Hypothalamus (tissue), 51 donors: ENCODE measurements around the gene GNAI3.
A peak's percentile ranks its signal among the peaks of the same experiment; 100 is the strongest.

ENCODE experiments used
- DNase-seq, 51 donors: peaks; one replicate each; lab custom pipeline; 2025; lab: John Stamatoyannopoulos, UW

The GNAI3 gene

DNA sequence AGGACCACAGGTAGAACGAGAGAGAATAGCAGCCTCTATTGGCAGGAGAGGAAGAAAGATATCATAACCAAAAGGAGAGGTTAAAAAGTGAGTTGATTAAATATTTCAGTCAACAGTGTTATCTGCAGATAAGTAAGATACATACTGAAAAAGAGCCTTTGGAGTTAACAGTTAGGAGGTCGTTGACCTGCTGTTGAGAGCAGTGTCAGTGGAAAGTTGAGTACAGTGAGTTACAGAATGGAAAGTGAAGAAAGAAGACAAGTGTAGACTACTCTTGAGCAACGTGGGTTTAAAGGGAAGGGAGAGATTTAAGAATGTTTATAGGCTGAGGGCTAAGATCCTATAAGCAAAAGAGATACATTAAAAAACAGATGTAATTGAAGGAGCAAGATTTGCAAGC, 40.8 kb downstream of the GNAI3 start:
- no peak for DNase-seq

DNA sequence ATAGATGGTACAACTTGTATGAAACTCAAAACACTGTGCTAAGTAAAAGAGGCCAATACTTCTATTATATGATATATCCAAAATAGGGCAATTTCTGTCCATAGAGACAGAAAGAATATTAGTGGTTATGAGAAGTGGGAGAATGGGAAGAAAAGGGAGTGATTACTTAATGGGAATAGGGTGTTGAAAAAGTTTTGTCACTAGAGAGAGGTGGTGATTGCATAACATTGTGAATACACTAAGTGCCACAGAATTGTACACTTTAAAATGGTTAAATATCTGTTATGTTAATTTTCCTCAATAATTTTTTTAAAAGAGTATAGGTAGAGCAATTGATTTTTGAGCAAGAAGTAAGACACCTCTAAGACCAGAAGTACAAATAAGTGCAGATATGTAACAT, 41.3 kb downstream of the GNAI3 start:
- no peak for DNase-seq

DNA sequence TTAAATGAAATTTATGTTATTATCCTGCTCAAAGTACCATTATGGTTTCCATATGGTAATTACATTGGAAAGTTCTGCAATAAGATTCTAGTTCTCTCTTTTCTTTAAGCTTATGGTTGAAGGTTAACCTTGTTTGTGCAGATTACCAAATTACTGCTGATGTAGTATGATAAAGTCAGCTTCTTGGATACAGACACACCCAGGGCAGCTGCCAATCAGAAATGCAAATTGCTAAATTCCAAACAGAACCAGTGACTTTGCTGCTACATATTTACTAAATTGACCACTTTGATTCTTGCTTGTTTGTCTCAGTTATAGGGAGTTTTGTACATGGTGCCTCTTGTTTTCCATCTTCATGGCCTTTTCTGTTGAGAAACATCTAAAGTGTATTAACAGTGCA, 44.5 kb downstream of the GNAI3 start:
- DNase-seq = no peak

DNA sequence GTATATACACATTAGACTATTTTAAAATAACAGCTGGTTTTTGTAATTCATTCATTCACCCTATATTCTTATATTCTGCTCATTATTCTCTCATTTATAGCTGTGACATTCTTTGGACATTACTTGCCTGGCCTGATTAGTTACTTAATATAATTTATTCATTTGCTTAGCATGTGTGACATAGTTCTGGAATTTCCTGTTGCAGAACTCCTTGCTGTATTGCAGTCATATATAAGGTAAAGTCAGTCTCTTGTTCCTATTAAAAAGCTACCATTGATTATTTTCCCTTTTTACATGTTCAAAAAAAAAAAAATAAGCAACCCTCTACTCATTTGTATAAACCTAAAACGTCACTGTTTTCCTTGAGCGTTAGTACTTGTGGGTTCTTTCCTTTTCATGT, 47.1 kb downstream of the GNAI3 start:
- no peak for DNase-seq

DNA sequence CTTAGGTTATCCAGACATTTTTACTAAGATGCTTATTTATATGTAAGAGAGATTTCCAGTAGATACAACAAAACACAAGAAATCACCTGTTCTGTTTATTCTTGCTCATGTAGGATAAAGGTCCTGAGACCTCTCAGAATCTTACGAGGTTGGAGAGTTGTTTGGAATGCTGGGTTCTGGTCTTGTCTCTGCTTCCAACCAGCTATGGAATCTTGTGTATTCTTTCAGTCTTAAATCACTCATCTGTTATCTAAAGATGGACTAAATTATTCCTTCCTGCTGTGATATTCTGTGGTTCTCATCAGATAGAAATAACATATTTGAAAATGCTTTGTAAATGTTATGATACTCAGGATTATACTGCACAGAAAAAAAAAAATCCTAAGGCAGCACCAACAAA, 49.7 kb downstream of the GNAI3 start:
- no peak for DNase-seq

DNA sequence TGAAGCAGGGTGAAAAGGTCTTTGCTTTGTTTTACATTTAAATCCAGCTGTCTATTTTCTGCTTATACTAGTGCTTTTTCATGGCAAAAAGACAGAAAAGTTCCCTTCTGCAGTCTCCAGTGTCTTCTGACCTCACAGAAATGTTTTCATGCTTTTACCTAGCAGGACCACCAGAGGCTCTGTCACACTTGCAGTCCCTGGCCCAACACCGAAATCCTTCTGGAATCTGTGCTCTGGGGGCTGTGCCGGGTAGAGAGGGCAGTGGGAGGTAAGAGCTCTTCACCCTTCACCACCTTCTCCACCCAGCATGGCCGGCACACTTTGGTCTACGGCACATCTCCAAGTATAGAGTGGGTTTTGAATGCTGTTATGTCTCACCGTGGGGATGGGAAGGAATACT, 50.2 kb downstream of the GNAI3 start:
- no peak for DNase-seq

DNA sequence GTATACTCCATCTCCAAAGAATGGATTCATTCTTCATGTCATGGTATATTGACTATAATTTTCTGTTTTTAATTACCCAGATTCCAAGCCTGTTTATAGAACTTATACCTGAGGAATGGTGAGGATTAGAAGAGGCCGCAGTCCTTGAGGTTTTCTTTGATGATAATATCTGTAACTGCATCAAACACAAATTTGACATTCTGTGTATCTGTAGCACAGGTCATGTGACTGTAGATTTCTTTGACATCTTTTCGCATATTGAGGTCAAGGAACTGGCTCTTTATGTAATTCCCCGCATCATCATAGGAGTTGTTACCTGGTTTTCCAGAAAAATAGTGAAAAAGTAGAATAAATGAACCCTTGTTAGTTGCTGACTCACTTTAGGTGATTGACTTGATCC, 54.8 kb downstream of the GNAI3 start:
- no peak for DNase-seq

- no peak for DNase-seq
Measured at GRCh38 chr1:109605381-109605780, 57.0 kb downstream of the GNAI3 start.

- DNase-seq = no peak
Measured at GRCh38 chr1:109609881-109610280, 61.5 kb downstream of the GNAI3 start.

DNA sequence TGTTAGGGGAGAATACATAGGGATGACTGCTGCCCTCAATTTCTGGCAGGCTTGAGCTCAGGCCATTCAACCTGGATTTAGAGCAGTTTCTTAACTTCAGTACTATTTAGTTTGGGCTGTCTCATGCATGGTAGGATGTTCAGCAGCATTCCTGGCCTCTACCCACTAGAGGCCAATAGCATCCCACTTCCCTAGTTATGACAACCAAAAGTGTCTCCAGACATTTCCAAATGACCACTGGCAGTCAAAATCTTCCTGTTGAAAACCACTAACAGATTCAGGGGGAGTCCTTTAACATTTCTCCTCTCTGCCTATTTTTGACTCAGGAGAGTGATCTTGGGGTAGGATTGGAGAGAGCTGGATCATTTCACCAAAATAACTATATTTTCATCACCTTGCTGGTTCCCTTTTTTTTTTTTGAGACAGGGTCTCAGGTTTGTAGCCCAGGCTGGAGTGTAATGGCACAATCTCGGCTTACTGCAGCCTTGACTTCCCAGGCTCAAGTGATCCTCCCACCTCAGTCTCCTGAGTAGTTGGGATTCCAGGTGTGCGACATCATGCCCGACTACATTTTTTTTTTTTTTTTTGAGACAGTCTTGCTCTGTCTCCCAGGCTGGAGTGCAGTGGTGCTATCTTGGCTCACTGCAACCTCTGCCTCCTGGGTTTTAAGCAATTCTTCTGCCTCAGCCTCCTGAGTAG, 62.3 kb downstream of the GNAI3 start:
- no peak for DNase-seq

GRCh38 chr1:109611308-109611990, 63.0 kb downstream of the GNAI3 start:
- DNase-seq = no peak

- no peak for DNase-seq
Measured at GRCh38 chr1:109613361-109614147, 65.1 kb downstream of the GNAI3 start.

DNA sequence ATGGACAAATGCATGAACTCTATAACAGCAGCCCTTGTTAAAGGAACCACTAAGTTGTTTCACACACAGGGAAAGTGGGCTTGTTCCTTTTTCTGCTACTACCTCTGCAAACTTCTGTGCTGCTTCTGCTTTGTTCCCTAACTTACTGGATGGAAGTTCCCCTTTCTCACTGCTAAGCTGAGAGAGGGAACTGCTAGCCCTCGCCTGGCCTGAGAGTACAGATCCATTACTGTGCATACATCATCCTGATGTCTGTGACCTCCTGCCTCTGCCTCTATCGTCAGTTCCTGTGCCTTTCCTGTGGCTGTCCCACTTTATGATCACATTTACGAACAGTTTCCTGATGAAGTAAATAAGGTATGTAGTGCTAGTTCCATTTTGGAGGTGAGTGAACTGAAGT, 67.5 kb downstream of the GNAI3 start:
- peak in 3 of 51 donors; percentile 16 to 33 (median 24) for DNase-seq

DNA sequence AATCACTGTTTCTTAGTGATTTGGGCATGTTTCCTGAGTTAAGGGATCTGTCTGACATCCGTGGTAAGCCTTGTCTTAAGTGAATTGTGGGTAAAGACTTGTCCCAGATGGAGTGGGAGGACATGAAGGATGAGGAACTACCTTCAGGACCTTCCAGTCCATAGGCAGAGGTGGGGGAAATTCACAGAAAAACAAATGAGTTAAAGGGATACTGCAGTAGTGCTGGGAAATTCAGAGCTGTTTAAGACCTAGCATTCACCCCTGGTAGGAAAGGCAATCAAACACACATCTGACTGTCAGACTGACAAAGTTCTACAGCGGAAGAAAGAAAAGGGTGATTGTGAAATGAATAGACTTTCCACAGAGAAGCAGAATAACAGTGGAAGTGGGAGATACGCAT, 68.0 kb downstream of the GNAI3 start:
- no peak for DNase-seq

DNA sequence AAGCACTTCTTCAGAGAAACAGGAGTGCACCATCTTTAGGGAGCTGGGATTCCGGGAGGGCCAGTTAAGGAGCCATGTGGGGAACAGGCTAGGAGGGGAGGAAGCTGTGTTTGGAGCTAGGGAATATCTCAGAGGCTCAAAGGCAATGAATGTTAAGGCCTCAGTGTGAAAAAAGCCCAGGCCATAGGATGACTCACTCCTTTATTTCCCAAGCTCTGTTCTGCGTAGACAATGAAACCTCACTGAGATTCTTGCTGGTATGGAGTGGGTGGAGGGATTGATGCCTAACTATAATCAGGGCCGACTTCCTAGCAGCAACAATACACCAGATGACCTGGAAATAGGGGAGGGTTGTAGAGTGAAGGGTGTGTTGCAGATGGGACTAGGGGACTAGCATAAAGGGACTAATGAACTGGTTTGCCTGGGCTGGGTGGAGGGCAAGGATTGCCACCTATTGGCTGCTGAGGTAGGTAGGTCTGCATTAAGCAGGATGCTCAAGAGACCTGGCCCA, 68.9 kb downstream of the GNAI3 start:
- DNase-seq = no peak

DNA sequence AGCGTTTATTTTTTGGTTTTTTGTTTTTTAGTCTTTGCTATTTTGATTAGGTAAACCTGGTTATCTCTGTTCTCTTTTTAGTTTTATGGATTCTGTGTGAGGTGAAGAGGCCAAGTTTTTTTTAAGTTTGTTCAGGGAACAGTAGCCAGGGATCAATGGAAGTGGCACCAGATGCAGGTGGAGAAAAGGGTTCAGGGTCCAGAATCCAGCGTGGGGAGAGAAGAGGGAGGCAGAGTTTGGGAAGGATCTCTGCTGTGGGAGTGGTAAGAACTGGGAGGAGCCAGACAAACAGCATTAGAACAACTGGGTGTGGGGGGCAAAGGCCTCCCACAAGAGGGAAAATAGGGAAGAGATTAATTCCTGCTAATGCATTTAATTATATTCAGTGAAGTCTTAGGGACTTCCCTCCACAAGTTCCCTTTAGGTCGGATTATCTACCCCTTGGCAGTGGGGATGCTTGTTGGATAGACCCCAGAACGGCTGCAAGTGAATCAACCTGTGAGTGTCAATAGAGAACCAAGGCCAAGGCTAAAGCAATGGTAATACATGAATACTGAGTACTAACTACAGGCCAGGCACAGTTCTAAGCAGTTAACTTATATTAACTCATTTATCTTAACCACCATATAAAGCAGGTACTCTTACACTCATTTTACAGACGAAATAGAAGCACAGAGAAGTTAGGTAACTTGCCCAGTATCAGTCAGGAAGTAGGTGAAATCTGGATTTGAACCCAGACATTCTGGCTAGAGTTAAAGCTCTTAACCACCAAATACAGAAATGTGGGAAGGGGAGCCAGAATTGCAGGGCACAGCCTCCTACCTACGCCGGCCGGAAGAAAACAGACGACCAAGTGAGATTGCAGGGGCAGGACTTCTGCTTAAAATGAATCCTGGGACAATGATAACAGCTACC, 70.5 kb downstream of the GNAI3 start:
- no peak for DNase-seq

- DNase-seq = peak in 30 of 51 donors; percentile 17 to 74 (median 47)
Measured at GRCh38 chr1:109619576-109620400, 71.4 kb downstream of the GNAI3 start, which contains the start of the genes AMPD2 and GNAT2. TSS of gene AMPD2 (plus strand) at chr1:109619837. CDS start at chr1:109621176, 1,339 bp downstream. TSS of gene GNAT2 (minus strand) at chr1:109619616. CDS start at chr1:109612870, 6,746 bp downstream.

GRCh38 chr1:109620401-109620791, 72.0 kb downstream of the GNAI3 start:
- DNase-seq = peak in 12 of 51 donors; percentile 25 to 70 (median 50)

- DNase-seq = peak in 49 of 51 donors; percentile 40 to 93 (median 83)
Measured at GRCh38 chr1:109620841-109621286, 72.4 kb downstream of the GNAI3 start.
